HEK293T (cell line): Measurements from ENCODE around the gene UBE2D1.

Experiments used
- BHLHE40 ChIP-seq: fragments of 450-650 bp; IDR thresholded peaks from 2 replicates; pipeline ENCODE4 v1.6.1; 2016; ENCODE audit warnings: mild to moderate bottlenecking, moderate library complexity, borderline replicate concordance
- FOXA1 ChIP-seq: fragments of 450-650 bp; IDR thresholded peaks from 2 replicates; pipeline ENCODE4 v1.6.1; 2016; ENCODE audit warnings: mild to moderate bottlenecking
- FOXK2 ChIP-seq: fragments of 450-650 bp; IDR thresholded peaks from 2 replicates; pipeline ENCODE4 v1.6.1; 2016; ENCODE audit warnings: mild to moderate bottlenecking
- HDGF ChIP-seq: fragments of 450-650 bp; IDR thresholded peaks from 2 replicates; pipeline ENCODE4 v1.6.1; 2017; ENCODE audit warnings: antibody characterized with exemption, borderline replicate concordance
- L3MBTL2 ChIP-seq: fragments of 450-650 bp; conservative IDR thresholded peaks from 2 replicates; pipeline ENCODE4 v1.6.1; 2016; ENCODE audit warnings: mild to moderate bottlenecking
- PKNOX1 ChIP-seq: fragments of 450-650 bp; IDR thresholded peaks from 2 replicates; pipeline ENCODE4 v1.6.1; 2016
- SP1 ChIP-seq: fragments of 450-650 bp; IDR thresholded peaks from 2 replicates; pipeline ENCODE4 v1.6.1; 2017
- SUZ12 ChIP-seq: fragments of 450-650 bp; IDR thresholded peaks from 2 replicates; pipeline ENCODE4 v1.6.1; 2016; ENCODE audit warnings: mild to moderate bottlenecking
- ZNF384 ChIP-seq: fragments of 450-650 bp; IDR thresholded peaks from 2 replicates; pipeline ENCODE4 v1.6.1; 2016

- no peak for TF ChIP-seq ZNF384
- TF ChIP-seq FOXK2, result no peak
- TF ChIP-seq FOXA1, result no peak
- TF ChIP-seq BHLHE40, result no peak
- TF ChIP-seq HDGF, result no peak
- TF ChIP-seq SUZ12, result no peak
- no peak for TF ChIP-seq PKNOX1
- no peak for TF ChIP-seq SP1
- TF ChIP-seq L3MBTL2, result no peak
Measured at GRCh38 chr10:58293989-58294388, 40.8 kb upstream of the UBE2D1 start.
